Fibroblast of peridontal ligament (primary cell): Measurements from ENCODE around the gene RGN.
"Not testable (repeated sequence)": the region's sequence is repeated elsewhere in the genome, so short reads cannot be mapped to it uniquely, and the experiment has no call there.

ENCODE experiments used
- DNase-seq: peaks from one replicate; pipeline ENCODE4 v3.0.0-alpha.2; 2010; ENCODE audit errors: extremely low read depth

The RGN gene

GRCh38 chrX:47078129-47079043, at the start of gene RGN:
TSS of gene RGN (plus strand) at chrX:47078443. CDS start at chrX:47081145, 2,702 bp downstream.
- no peak for DNase-seq

DNA sequence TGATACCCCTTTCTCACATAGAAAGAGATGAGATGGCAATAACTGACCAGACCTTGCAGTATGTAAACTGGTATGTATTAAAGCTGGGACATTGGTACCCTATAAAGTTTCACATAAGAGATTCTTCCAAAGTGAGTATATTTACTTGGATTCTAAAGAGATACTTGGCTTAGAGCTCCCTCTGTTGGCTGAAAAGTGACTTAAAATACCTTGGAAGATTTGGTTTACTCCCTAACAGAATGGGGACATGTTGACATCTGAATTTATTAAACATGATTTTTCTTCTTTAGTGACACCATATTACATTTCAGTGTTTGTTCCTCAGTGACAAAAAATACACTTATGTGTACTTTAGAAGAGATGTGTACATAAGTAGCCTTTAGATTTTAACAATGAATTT, 47.9 kb upstream of the RGN start:
- peak; percentile 88 for DNase-seq

GRCh38 chrX:47047989-47048388, 30.3 kb upstream of the RGN start:
- DNase-seq: no peak

GRCh38 chrX:47059142-47059874, 18.9 kb upstream of the RGN start:
- no peak for DNase-seq

- DNase-seq: no peak
Measured at GRCh38 chrX:47060708-47061107, 17.5 kb upstream of the RGN start.

- DNase-seq: no peak
Measured at GRCh38 chrX:47061238-47061919, 16.9 kb upstream of the RGN start.

DNA sequence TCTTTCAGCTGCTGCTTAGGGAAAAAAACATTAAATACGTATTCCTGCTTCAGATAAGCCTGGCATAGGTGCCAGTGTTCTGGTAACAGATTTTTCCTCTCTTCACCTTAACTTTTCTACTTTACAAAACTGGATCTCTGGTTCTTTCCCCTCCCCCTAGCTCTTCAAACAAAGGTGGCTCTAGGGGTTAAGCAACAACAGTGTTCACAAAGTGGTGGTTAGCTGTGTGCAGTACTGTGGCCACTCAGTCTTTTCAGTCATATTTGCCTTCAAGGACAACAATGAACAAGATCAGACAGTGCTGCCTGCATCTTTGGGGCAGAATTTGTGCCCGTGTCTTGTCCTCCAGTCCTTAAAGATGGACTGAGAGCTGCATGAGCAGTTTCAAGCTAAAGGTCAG, 15.1 kb upstream of the RGN start:
- no peak for DNase-seq

DNA sequence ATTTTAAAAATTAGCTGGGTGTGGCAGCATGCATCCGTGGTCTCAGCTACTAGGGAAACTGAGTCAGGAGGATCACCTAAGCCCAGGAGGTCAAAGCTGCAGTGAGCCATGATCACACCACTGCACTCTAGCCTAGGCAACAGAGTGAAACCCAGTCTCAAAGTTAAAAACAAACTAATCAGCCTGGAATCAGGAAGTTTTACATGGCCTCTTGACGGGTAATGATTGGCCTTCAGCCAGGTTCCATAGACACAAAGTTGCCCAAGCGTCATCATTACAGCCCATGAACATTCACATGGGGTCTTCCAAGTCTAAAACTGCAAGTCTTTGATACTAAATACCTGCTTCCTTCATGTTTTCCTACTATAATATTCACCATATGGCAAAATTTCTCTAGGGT, 10.0 kb upstream of the RGN start:
- no peak for DNase-seq

DNA sequence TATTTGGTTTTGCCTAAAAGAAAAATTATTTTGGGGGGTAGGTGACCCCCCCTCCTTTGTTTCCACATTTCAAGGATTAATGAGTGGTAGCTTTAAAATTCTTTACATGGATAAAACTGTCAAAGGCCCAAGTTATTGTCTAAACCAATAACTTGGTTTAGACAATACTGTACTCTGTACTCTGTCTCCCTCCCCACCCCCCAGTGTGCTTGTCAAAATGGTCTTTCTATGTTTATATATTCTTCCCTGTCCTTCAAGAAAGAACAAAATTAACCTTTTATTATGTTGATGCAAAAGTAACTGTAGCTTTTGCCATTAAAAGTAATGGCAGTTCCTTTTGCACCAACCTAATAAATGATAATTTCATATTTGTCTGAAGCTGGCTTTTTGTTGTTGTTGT, 9.5 kb upstream of the RGN start:
- DNase-seq: no peak

DNA sequence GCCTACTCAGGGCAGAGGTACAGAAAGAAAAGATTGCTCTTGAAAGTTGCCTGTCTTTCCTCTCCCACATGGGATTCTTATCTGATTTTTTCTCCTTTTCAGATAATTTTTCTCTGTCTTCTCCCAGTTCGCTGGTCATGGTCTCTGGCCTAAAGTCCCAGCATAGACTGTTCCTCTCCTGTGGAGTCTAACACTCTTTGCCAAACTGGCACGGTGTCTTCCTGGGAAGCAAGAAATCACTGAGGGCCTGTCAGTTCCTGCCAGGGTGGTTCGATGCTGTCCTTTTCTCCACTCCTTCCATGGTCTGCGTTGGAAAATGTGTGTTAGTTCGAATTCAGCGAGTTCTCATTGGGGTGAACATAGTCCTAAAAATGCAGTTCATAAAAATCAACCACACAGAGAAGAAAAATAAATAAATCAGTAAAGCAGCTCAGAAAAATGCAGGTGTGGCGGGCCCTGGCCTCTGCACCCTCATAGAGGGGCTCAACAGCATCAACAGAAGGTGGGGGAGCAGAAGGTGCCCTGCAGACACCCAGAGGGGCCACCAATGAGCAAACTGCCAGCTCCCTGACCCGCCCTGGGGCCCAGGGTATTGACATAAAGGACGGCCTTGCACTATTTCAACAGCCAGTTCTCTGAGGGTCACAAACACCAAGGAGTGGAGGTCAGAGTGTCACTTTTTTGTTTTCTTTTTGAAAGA, 2.1 kb downstream of the RGN start:
- DNase-seq: no peak

GRCh38 chrX:47080915-47081236, 2.6 kb downstream of the RGN start:
- no peak for DNase-seq

DNA sequence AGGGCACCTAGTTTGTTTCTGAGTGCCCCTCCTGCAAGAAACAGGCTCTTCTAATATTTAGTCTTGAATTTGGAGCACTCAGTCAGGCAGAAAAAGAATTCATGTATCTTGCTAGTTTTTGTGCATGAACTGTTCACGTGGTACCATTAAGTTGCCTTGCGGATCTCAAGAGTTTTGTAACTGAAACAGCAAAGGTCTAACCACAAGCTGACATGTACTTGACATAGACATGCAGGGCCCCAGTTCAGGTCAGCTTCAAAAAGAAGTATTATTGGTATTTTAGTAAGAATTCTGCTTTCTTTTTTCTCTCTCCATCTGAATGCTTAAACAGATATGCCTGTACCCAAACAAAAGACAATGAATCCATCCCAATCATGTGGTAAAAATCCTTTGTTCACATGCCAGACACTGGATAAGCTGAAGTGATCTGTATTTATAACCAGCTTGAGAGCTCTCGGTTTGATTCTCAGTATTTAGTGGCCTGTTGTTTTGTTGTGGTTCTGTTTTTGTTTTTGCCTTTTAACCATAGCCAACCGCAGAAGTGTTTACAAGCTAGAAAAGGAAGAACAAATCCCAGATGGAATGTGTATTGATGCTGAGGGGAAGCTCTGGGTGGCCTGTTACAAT, 13.0 kb downstream of the RGN start:
- DNase-seq: peak; percentile 34

- peak; percentile 53 for DNase-seq
Measured at GRCh38 chrX:47093248-47093647, 15.0 kb downstream of the RGN start.

DNA sequence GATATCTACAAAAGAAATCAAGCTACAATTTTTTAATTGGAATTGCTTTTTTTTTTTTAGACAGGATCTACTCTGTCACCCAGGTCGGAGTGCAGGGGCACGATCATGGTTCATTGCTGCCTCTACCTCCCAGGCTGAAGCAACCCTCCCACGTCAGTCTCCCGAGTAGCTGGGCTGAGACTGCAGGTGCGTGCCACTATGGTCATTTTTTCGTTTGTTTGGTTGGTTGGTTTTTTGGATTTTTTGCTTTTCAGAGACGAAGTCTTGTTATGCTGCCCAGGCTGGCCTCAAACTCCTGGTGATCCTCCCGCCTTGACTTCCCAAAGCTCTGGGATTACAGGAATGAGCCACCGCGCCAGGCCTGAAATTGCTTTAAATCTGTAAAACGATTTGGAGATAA, 15.6 kb downstream of the RGN start:
- DNase-seq: no peak

DNA sequence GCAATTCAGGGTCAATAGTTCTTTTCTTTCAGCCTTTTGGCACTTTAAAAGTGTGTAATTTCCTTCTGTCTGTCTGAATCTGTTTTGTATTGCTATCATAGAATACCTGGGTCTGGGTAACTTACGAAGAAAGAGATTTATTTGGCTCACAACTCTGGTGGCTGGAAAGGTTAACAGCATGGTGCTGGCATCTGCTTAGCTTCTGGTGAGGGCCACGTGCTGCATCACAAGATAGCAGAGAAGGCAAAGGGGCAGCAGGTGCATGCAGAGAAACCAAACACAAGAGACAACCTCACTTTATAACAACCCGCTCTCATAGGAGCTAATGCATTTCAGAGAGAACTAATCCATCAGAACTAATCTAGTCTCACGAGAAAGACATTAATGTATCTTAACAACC, 18.8 kb downstream of the RGN start:
- DNase-seq: no peak

DNA sequence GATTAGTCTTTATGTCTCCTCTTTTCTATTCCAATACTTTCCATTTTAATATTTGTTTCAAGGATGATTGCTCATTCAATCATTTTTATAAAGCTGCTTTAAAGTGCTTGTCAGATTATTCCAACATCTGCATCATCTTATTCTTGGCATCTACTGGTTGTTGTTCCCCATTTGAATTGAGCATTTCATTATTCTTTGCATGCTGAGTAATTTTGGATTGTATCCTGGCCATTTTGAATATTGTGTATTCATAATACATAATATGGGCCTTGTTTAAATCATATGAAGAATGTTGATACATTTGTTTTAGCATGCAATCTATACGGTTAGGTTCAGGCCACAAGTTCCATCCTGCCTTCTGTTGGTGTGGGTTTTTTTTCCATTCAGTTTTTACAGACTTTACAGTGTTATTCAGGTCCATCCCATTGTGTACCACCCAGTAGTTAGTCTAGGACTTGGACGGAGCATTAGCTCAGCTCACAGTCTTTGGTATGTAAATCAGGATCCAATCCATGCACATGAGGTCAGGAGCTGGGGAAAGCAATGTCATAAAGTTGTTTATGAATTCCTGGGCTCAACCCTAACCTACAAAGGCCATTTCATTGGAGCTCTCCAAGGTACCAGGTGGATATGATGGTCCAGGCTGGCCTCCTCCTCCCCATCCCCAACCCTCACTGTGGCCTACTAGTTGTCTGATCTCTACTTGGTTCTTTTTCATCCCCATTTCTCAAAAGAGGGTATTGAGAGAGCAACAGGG, 20.3 kb downstream of the RGN start:
- no peak for DNase-seq

DNA sequence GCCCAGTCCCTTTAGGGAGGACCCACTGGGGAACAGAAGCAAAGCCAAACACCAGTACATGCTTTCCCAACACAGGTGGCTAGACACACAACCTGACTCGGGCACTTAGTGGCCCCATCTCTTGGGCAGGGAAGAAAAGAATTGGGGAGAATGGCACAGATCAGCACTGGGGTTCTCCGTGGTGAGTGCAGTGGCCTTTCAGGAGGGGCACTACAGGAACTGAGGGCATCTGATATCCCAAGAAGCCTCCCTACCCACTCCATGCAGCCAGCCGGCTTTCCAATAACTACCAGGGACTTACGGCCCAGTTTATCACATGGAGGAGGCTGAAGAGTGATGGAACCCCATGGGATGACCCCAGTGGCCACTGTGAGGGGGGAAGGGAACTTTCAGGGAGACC, 23.0 kb downstream of the RGN start:
- no peak for DNase-seq

DNA sequence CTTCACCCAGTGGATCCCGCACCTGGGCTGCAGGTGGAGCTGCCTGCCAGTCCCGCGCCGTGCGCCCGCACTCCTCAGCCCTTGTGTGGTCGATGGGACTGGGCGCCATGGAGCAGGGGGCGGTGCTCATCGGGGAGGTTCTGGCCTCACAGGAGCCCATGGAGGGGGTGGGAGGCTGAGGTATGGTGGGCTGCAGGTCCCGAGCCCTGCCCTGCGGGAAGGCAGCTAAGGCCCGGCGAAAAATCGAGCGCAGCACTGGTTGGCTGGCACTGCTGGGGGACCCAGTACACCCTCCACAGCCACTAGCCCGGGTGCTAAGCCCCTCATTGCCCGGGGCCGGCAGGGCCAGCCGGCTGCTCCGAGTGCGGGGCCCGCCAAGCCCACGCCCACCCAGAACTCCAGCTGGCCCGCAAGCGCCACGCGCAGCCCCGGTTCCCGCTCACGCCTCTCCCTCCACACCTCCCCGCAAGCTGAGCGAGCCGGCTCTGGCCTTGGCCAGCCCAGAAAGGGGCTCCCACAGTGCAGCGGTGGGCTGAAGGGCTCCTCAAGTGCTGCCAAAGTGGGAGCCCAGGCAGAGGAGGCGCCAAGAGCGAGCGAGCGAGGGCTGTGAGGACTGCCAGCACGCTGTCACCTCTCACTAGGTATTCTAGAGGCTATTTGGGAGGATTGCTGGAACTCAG, 32.8 kb downstream of the RGN start:
- DNase-seq: not testable (repeated sequence)

DNA sequence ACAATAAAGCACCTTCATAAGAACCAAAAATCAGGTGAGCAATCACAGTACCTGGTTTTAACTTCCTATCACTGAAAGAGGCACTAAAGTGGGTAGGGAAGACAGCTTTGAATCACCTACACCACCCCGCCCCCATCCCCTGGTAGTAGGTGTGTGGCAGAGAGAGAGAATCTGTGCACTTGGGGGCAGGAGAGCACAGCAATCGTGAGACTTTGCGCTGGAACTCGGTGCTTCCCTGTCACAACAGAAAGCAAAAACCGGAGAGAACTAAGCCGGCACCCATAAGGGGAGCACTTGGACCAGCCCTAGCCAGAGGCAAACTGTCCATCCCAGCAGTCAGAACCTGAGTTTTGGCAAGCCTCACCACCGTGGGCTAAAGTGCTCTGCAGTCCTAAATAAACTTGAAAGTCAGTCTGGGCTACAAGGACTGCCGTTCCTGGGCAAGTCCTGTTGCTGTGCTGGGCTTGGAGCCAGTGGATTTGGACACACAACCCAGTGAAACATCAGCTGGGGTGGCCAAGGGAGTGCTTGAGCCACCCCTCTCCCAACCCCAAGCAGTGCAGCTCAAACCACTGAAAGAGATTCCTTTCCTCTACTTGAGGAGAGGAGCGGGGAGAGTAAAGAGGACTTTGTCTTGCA, 34.2 kb downstream of the RGN start:
- DNase-seq: peak; percentile 21
